ENCODE results near the gene KLF14. TPM values are rescaled to one million over a fixed set of nuclear protein-coding genes. Genes with fewer than 3 reads are reported as not detected.
"Not testable (repeated sequence)": the region's sequence is repeated elsewhere in the genome, so short reads cannot be mapped to it uniquely, and the experiment has no call there.

The KLF14 gene
- total and polyA plus RNA-seq, 9 of the 15 experiments (the other 6 are each of a cell fraction or from before 2014, with no cell fraction given), result 0.03 TPM; not detected in 8

DNA sequence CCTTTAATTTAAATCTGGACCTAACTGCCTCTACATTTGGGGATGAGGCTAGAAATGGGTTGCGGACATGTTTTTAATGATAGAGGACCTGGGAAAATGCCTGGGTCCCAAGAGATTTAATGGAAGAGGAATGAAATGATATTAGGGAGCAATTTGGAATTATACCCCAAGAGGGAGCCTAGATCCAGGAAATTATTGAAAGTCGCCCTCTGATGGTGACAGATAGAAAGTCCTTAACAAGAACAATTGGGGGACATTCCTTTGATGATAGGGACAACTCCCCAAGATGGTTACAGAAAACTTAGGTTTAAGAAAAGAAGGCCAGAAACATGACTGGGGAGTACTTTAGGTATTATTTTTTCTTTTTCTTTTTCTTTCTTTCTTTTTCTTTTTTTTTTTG lies 38.2 kb downstream of the KLF14 start (continued):
- TF ChIP-seq ZBTB11 (CRISPR knock-in tag; IDR thresholded peaks at IDR 0.05), result no peak

GRCh38 chr7:130692396-130692795 lies 41.6 kb downstream of the KLF14 start:
- H3K9me1 ChIP-seq (ENCODE audit: control insufficient read depth, insufficient read depth, low read length); H3K9ac ChIP-seq (ENCODE audit: insufficient read depth in 1 of 2, low read depth in 2 of 2, low read length in 2 of 2); H3K27ac ChIP-seq (ENCODE audit: extremely low read depth, low read depth, low read length); BruUV-seq (replicated peaks); H3K9me3 ChIP-seq (replicated peaks; ENCODE audit: control insufficient read depth, insufficient read depth, low read depth, low read length); H3K4me2 ChIP-seq (ENCODE audit: insufficient read depth, low read length); H2AFZ ChIP-seq (ENCODE audit: low read depth, low read length); ATAC-seq; in situ Hi-C loops (cut with MboI); H3K79me2 ChIP-seq (ENCODE audit: control insufficient read depth, insufficient read depth, low read length); H4K20me1 ChIP-seq (replicated peaks; ENCODE audit: control insufficient read depth, insufficient read depth, low read length); H3K36me3 ChIP-seq (ENCODE audit: control insufficient read depth, insufficient read depth, low read length); H3K27me3 ChIP-seq (ENCODE audit: control insufficient read depth in 2 of 2, insufficient read depth in 2 of 2, low read length in 2 of 2); H3K4me3 ChIP-seq; FAIRE-seq; POLR2A ChIA-PET; DNase-seq (ENCODE audit: extremely low read depth in 1 of 4, low spot score in 3 of 4); H3K4me1 ChIP-seq (replicated peaks in 1 of 2; ENCODE audit: control insufficient read depth in 2 of 2, insufficient read depth in 2 of 2, low read length in 2 of 2); CTCF ChIA-PET (ENCODE audit: low intra/inter-chr PET ratio): not testable (repeated sequence)
- 0% methylated on average over 1 of the region's 1 CpG for WGBS (ENCODE audit: insufficient coverage, low coverage, missing lambda C conversion rate)
- intact Hi-C loops (cut with micrococcal nuclease), result loop anchor here (10.0 kb wide), 1 partner anchor 208 kb away; no protein-coding TSS in a partner anchor
- TF ChIP-seq RBM25 (IDR thresholded peaks at IDR 0.05; ENCODE audit: low read depth, low read length, severe bottlenecking), result peak; percentile 60
- peak; percentile 96 for TF ChIP-seq ZNF146 (CRISPR knock-in tag; IDR thresholded peaks at IDR 0.05; ENCODE audit: unreplicated experiment)
- TF ChIP-seq KDM1A (IDR thresholded peaks at IDR 0.05), result peak; percentile 33 to 66; a peak in 3 of 4 replicates
- peak; percentile 80 for TF ChIP-seq BCOR (IDR thresholded peaks at IDR 0.05)
